ENCODE measurements around the gene GBE1.

The GBE1 gene

DNA sequence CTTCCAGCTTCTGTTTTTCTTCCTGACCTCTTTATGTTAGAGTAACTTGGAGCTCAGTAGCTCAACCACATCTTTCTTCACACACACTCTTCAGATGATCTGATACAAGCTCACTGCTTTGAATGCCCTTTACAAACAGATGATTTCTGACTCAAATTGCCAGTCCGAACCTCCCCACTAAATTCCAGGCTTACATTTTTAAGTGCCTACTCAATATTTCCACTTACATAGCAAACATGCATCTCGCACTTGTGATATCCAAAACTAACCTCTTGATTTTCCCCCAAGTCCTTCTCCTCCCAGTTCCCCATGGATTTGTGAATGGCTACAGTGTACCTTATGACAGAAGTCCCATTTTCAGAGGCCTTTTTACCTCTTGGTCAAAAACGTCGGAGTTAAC is 139.1 kb downstream of the GBE1 start:
- DNase-seq (ENCODE audit: low read depth, low spot score): no peak

DNA sequence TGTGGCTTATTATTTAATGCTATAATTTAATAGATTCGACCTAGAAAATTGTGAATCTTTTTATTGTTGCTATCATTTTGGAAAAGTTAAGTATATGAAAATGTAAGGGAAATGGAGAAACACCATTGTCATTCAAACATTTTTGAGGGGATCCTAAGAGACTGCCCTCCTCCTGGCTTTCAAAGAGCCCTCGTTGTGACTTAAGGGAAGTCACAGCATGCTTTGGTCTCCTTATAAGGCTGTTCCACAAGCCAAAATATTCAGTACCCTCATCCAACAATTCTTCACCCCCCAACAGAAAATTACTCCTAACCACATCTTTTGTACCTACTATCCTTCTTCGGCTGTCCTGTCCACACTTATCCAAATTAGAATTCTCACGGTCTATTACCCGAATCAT is 140.2 kb downstream of the GBE1 start:
- no peak for DNase-seq (ENCODE audit: low read depth, low spot score)

DNA sequence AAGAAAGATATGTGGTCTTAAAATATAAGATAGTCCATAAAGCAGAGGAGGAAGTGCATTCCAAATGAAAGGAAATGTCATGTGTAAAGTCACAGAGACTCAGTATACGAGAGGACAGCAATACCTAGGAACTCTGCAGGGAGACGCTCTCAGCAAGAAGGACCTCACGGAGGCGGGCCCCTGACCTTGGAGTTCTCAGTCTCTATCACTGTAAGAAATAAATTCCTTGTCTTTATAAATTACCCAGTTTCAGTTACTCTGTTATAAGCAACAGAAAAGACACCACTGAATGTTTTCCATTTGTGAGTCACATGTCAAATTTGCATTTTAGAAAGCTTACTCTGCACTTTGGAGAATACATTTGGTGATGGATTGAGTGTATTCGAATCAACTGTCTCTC is 140.6 kb downstream of the GBE1 start:
- no peak for DNase-seq (ENCODE audit: low read depth, low spot score)

DNA sequence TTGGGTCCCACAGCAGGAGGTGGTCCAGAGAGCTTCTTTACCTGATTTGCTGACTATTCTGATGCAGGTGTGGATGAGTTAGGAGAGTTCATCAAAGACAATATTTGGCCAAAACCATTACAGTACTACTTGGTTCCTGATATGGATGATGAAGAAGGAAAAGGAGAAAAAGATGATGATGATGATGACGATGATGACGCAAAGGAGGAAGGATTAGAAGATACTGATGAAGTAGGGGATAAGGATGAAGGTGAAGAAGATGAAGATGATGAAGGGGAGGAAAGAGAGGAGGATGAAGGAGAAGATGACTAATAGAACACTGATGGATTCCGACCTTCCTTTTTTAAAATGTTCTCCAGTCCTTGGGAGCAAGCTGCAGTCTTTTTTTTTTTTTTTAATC is 148.7 kb downstream of the GBE1 start:
- no peak for DNase-seq (ENCODE audit: low read depth, low spot score)

DNA sequence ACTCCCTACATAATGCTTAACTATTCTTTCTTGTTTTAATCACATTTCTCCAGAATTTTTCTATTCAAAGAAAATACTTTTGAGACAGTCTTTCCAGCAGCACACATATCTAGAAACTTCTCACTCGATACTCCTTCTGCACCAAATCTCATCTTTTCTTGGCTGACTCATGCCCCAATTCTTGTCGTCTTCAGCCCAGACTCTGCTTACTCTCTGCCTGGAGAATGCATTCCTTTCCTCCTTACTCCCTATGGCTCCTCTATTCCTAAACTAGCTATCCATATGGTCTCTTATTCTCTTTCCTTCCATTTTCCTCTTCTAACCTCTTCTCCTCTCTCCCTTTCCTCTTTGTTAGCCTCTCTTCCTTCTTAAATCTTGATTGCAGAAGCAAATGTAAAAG is 158.7 kb downstream of the GBE1 start:
- DNase-seq (ENCODE audit: low read depth, low spot score): no peak

DNA sequence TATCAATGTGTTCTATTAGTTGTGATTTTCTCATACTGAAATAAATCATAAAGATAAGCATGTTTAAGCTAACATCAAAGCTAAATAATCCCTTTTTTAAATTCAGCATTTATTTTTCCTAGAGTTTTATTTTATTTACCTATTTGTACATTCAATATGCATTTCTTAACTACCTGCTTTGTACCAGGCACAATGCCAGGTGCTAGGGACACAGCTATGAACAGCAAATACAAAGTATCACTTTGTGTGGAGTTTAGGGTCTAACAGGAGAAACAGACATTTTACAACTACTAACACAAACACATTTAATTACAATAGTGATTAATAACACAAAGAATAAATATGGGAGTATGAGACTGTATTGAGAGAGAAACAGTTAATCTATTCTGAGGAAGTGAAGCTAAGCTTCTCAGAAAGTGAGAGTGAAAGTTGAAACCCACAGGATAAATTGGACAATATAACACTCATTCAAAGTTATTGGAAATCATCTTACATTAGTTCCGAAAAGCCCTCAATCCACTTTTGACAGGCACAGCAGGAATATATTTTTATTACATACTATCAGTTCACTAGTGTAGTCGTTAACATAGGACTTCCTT is 159.6 kb downstream of the GBE1 start:
- no peak for DNase-seq (ENCODE audit: low read depth, low spot score)

DNA sequence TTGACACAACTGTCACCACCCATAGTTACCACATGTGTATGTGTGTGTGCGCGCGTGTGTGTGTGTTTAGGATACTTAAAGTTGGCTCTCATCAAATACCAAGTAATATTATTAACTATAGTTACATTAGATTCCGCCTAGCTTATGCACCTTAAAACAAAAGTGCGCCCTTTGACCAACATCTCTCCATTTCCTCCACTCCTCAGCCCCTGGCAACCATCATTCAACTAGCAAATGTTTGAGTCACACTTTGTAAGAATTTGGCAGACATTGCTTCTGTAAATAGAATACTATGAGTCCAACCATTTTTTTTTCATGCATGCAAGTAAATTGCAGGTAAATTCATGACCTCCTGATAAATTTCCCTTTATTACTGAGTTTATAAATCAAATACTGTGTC is 169.3 kb downstream of the GBE1 start:
- DNase-seq (ENCODE audit: low read depth, low spot score): no peak

DNA sequence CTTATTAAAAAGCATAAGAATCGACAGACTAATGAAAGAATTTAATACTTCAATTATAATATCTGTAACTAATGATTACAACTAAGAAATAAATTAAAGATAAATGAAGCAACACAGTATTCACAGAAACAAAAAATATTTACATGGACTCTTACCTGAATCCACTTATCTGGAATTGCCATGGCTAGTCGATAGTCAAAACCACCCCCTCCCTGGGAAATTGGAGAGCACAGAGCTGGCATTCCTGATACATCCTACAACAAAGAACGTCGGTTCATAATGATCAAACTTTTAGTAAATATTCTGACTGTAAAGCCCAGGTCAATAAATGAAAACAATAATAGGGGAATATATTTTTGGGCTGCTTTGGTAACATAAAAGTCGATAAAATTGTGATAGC is 175.5 kb downstream of the GBE1 start:
- no peak for DNase-seq (ENCODE audit: low read depth, low spot score)

DNA sequence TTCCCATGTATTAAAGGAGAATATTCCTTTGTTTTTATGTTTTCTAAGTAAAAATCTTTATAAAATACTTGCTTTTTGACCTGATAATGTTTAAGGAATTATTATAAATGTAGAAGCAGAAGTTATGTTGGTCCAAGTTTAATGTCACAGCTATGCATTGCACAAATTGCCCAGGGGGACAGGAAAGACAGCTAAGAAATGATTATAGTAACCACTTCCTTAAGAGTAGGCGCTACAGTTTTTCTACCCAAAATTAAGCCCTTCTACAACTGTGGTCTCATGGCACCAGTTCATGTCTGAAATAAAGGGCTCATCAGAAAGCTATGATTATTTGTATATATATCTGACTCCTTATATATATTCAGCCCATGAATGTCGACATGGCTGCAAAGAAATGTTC is 176.4 kb downstream of the GBE1 start:
- no peak for DNase-seq (ENCODE audit: low read depth, low spot score)

DNA sequence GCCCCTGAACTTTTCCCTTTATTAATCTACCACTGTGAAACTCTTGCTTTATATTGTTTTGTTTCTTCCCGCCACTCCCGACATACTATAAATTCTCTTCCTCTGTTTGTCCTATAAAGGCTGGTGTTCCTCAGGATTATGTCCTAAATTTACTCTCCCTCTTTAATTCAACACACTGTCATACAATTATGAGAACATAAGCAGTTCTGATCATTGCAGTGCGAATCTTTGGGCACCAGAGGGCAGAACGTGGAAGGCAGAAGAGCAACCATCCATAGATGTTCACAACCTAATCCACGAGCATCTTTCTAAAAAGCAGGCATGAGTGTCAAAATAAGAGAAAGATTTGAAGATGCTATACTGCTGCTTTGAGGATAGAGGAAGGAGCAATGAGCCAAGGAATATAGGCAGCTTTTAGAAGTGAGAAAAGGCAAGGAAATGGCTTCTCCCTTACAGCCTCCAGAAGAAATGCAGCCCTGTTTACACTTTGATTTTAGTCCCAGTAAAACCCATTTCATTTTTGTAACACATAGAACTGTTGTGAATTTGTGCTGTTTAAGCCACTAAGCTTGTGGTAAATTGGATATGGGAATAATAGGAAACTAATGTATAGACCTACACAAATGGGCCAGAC is 179.4 kb downstream of the GBE1 start:
- no peak for DNase-seq (ENCODE audit: low read depth, low spot score)

DNA sequence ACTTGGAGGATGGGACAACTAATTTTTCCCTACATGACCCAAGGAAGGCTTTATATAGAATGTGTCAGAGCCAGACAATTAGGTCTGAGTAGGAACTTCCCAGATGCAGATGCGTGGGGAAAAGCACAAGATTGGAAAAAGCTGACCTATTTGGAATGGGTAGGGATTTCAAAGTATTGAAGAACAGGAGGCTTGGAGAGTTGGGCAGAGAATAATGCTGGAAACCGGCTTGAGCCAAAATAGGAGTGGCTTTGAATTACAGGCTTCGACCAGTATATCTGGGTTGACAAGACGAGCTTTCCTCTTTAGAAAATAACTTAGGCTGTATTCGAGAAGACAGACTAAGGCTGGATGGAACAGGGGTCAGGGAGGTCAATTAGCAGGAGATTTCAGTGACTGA is 181.1 kb downstream of the GBE1 start:
- no peak for DNase-seq (ENCODE audit: low read depth, low spot score)

DNA sequence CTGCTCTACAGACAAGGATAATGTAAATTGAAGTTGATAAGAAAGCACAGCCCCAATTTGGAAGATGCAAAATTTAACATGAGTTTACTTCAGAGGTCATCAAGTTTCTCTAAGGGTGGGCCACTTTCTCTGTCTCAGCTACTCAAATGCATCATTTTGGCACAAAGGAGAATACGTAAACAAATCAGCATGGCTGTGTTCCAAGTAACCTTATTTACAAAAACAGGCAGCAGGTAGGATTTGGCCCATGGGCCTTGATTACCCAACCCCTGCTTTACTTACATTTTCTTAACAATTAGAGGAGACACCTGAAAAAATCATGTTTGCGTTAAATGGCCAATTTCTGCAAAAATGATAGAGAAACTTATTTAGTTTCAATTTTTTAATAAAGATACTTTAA is 181.7 kb downstream of the GBE1 start:
- DNase-seq (ENCODE audit: low read depth, low spot score): no peak

DNA sequence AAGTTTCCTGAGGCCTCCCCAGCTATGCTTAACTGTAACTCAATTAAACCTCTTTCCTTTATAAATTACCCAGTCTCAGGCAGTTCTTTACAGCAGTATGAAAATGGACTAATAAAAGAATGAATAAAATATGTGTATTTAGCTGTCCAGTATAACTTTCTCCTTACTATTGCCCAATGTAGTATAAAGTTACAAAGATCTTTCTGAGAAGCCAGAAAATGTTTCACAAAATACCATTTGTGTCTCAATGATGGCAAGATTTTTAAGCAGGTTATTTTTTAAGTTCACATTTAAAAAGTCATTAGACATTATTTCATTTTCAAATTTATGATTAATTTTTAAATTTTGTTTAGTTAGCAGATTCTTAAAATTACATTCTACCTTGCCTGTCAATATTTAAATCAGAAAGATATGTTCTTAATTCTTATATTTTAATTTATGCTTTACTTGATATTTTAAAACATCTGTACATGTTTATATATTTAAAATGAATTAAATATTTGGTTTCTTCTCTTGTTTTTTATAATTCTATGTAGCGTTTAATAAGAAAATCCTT is 189.2 kb downstream of the GBE1 start:
- DNase-seq (ENCODE audit: low read depth, low spot score): no peak

DNA sequence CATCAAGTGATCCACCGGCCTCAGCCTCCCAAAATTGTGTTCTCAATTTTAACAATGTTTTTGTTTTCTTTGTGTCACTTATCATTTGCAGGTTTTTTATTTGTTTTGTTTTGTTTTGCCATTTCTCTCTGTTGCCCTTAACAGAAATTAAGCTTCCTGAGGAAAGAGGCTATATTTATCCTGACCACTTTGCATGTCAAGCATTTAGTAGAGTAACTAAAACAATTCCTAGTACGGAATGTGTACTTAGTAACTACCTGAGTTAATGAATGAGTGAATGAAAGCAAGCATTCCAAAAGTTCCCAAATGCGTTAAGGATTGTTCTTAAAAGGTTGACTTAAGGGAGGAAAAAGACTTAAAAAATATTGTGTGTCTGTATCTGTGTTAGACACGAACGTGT is 193.1 kb downstream of the GBE1 start:
- no peak for DNase-seq (ENCODE audit: low read depth, low spot score)

DNA sequence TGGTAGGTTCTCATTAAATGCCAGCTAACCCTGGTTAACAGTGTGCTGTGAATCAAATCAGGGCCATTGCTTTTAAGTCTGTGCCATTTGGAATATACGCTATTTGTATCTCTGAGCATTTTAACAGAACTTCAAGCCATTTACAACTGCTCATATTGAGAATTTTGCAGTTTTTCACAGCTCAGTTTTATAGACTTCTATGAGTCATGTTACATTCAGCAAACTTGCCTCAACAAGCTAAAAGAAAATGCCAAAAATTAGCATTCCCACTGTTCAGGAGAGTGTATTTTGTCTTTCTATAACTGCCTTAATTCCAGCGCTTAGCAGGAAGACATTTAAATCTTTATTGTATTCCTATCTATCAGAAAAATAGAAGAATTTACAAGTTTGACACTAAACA is 196.4 kb downstream of the GBE1 start:
- DNase-seq (ENCODE audit: low read depth, low spot score): no peak

DNA sequence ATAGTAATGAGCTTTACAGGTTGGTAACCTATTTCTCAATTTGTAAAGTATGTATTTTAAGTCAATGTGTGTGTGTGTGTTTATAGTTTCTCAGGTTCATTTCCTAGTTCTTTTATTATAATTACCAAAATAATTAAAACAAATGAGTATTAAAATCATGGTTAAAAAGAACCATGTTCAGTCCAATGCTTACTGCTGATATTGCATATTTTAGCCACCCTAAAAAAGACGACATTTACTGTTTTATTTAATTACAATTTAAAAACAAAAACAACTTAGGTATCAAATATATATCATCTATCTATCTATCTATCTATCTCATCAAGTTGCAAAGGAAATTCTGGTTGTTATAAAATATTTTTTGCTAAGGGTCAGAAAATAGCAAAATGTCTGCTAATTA is 203.3 kb downstream of the GBE1 start:
- DNase-seq (ENCODE audit: low read depth, low spot score): no peak

DNA sequence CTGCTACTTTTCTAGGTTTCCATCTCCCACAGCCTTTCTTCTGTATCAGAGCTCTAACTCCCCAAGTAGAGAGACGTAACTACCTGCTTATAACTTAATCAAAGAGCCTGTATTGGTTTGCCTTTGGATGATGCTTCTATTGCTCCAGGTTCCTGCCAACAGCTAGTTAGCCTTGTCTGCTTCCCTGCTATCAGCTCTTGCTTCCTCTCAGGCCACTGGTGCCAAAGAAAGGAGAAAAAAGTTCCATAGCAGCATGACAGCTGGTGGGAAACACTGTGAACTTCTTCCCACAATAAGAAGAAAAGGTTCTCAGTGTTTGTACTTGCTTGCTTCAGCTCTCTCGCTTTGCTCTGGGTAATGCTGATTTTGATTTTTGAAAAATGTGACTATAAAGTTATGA is 206.6 kb downstream of the GBE1 start:
- no peak for DNase-seq (ENCODE audit: low read depth, low spot score)

DNA sequence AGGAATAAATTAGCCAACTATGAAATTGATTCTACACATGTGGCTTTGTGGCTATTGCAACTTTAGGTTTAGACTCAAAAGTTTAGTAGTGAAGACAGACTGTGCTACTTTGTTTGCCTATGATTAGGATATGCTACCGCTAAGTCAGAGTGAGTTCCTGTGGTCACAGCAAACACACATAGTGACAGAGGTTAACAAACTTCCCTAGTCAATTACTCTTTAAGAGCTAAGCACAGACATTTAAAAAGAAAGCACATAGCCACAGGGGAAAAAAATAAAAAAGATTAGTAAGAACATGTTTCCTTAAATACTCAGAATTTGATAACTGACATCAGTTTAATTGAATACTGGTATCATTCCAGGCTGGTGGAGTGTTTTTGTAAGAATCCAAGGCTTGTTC is 207.1 kb downstream of the GBE1 start:
- DNase-seq (ENCODE audit: low read depth, low spot score): no peak

DNA sequence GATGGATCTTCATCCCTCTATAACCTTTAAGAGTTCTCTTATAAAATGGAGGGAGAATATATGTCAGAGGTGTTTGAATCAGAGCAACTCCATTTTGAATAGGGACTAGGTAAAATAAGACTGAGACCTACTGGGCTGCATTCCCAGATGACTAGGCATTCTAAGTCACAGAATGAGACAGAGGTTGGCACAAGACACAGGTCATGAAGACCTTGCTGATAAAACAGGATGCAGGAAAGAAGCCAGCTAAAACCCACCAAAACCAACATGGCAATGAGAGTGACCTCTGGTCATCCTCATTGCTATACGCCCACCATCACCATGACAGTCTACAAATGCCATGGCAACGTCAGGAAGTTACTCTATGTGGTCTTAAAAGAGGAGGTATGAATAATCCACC is 211.0 kb downstream of the GBE1 start:
- DNase-seq (ENCODE audit: low read depth, low spot score): no peak

DNA sequence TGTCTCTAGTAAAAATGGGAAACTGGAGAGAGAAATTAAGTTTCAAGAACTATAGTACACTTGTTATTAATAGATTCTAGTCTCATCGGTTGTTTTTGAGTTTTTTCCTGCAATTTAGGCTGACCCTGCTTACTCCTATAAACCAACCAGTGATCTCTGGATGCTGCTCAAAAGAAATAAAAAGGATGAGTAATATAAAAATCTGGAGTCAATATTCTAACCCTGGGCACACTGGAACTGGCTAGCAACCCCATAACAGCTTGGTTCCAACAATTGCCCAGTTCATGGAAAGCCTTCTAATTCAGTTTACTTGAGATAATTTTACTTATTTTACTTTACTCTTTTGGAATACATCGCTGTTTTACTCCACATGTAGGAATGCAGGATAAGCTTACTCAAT is 211.6 kb downstream of the GBE1 start:
- no peak for DNase-seq (ENCODE audit: low read depth, low spot score)

DNA sequence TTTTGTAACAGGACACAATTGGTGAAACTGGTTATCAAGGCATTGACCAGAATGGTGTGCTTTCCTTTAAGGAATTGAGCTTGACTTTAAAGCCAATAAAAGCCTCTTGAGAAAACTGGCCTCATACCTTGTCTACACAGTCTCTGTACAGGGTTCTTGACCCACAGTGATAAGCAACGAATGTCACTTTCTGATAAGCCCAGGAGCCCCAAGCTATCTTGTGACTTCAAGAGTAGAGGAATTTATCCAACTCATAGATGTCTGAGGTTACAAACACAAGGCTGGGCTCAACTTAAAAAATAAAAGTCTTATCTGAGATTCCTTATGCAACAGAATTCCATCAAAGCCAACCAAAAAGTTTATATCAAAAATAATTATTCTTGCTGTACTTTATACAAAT is 212.1 kb downstream of the GBE1 start:
- no peak for DNase-seq (ENCODE audit: low read depth, low spot score)

DNA sequence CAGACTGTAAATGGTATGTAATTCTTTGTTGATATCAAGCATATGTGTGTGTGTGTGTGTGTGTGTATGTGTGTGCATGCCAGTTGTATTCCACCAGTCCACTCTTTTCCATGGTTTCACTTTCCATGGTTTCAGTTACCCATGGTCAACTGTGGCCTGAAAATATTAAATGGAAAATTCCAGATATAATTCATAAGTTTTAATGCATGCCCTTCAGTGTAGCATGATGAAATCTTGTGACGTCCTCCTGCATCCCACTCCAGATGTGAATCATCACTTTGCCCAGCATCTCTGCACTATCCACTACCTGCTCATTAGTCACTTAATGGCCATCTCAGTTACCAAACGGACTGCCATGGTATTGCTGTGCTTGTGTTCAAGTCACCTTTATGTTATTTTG is 215.9 kb downstream of the GBE1 start:
- no peak for DNase-seq (ENCODE audit: low read depth, low spot score)

DNA sequence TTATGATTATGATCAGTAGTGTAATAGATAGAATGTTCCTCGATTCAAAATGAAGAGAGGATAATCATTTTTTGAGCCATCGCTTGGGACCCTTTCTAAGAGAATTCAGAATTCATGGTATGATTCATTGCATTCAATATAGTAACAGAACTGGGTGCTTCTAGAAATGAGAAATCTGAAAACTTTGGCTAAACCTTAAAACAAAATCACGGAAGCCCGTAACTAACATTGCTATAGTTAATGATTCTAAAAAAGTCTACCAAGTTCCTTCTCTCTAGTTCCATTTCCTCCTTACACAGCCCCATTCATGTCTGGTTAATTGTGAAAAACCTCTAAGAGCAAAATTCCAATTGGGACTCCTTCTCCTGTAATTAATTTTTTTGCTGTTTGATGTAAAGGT is 217.1 kb downstream of the GBE1 start:
- no peak for DNase-seq (ENCODE audit: low read depth, low spot score)

DNA sequence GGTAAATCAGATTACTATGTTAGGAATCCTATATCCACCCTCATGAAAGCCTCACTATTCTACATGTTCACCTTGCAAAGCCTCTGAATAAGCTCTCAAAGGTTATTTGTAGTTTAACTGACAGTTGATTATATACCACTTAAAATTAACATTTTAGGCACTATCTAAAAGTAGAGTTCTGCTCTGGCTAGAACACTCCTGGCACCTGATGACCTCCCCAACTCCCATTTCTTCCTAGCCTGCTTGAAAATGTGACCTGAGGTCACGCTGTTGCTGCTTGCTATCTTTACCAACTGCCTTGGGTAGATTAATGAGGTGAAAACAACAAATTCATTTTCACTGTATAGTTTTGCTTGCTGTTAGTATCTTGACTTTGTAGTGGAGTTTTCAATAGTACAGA is 220.7 kb downstream of the GBE1 start:
- DNase-seq (ENCODE audit: low read depth, low spot score): no peak

All from iPS DF 19.7 (cell line).